H9 (cell line): Measurements from ENCODE around the gene MFSD11. TPM values are rescaled to one million over a fixed set of nuclear protein-coding genes. Genes with fewer than 3 reads are reported as not detected.

Source experiments
- DNase-seq: peaks from one replicate; pipeline ENCODE4 v3.0.0-alpha.2; 2017
- H2AFZ ChIP-seq: one replicate; pipeline ENCODE4 v1.6.1; 2013; ENCODE audit warnings: mild to moderate bottlenecking, low read length, control low read depth, moderate library complexity
- H2AK5ac ChIP-seq: 2 replicates; pipeline ENCODE4 v1.6.1; 2013; ENCODE audit warnings: low read length, control low read depth, mixed read lengths; ENCODE audit not compliant: insufficient read length
- H2BK120ac ChIP-seq: one replicate; pipeline ENCODE4 v1.6.1; 2013; ENCODE audit warnings: low read depth, mild to moderate bottlenecking, low read length, control low read depth, inconsistent platforms; ENCODE audit not compliant: poor library complexity, severe bottlenecking
- H2BK12ac ChIP-seq: 2 replicates; pipeline ENCODE4 v1.6.1; 2013; ENCODE audit warnings: low read length, control low read depth, mixed read lengths, low read depth; ENCODE audit not compliant: insufficient read length
- H2BK15ac ChIP-seq: 2 replicates; pipeline ENCODE4 v1.6.1; 2013; ENCODE audit warnings: low read depth, low read length, control low read depth
- H2BK20ac ChIP-seq: one replicate; pipeline ENCODE4 v1.6.1; 2013; ENCODE audit warnings: low read depth, mild to moderate bottlenecking, low read length, control low read depth, inconsistent platforms; ENCODE audit not compliant: poor library complexity, severe bottlenecking
- H2BK5ac ChIP-seq: 2 replicates; pipeline ENCODE4 v1.6.1; 2013; ENCODE audit warnings: low read length, control low read depth, mixed read lengths; ENCODE audit not compliant: insufficient read length
- H3K14ac ChIP-seq: 2 replicates; pipeline ENCODE4 v1.6.1; 2013; ENCODE audit warnings: low read length, control low read depth; ENCODE audit not compliant: insufficient read depth
- H3K18ac ChIP-seq: 2 replicates; pipeline ENCODE4 v1.6.1; 2013; ENCODE audit warnings: low read depth, mild to moderate bottlenecking, mixed read lengths, low read length, control low read depth; ENCODE audit not compliant: insufficient read length
- H3K23ac ChIP-seq: 2 replicates; pipeline ENCODE4 v1.6.1; 2013; ENCODE audit warnings: low read length, control low read depth, mixed read lengths, low read depth; ENCODE audit not compliant: insufficient read length
- H3K23me2 ChIP-seq: 2 replicates; pipeline ENCODE4 v1.6.1; 2013; ENCODE audit warnings: low read depth, mild to moderate bottlenecking, mixed read lengths, low read length, control low read depth; ENCODE audit not compliant: insufficient read length, poor library complexity, severe bottlenecking
- H3K27ac ChIP-seq: 2 replicates; pipeline ENCODE4 v1.5.1; 2013; ENCODE audit warnings: low read length, control low read depth, mixed read lengths, low read depth; ENCODE audit not compliant: insufficient read length
- H3K27me3 ChIP-seq: 2 replicates; pipeline ENCODE4 v1.6.1; 2013; ENCODE audit warnings: low read length, control low read depth, inconsistent platforms; ENCODE audit not compliant: insufficient read depth
- H3K4ac ChIP-seq: 2 replicates; pipeline ENCODE4 v1.6.1; 2013; ENCODE audit warnings: low read depth, mild to moderate bottlenecking, control low read depth, inconsistent platforms, low read length, moderate library complexity
- H3K4me1 ChIP-seq: 2 replicates; pipeline ENCODE4 v1.6.1; 2013; ENCODE audit warnings: low read length, control low read depth, inconsistent platforms; ENCODE audit not compliant: insufficient read depth
- H3K4me2 ChIP-seq: 2 replicates; pipeline ENCODE4 v1.6.1; 2013; ENCODE audit warnings: low read length, control low read depth, mixed read lengths; ENCODE audit not compliant: insufficient read length, insufficient read depth
- H3K56ac ChIP-seq: 2 replicates; pipeline ENCODE4 v1.6.1; 2013; ENCODE audit warnings: low read depth, mild to moderate bottlenecking, mixed read lengths, low read length, control low read depth; ENCODE audit not compliant: insufficient read length
- H3K79me1 ChIP-seq: 2 replicates; pipeline ENCODE4 v1.6.1; 2013; ENCODE audit warnings: low read depth, mild to moderate bottlenecking, moderate library complexity, low read length, control low read depth, inconsistent platforms; ENCODE audit not compliant: insufficient read depth, poor library complexity, severe bottlenecking
- H3K79me2 ChIP-seq: 2 replicates; pipeline ENCODE4 v1.6.1; 2013; ENCODE audit warnings: low read length, control low read depth, inconsistent platforms; ENCODE audit not compliant: insufficient read depth
- H3K9ac ChIP-seq: 2 replicates; pipeline ENCODE4 v1.6.1; 2013; ENCODE audit warnings: low read length, control low read depth, mixed read lengths; ENCODE audit not compliant: insufficient read length; ENCODE audit errors: extremely low read depth
- H3K9me3 ChIP-seq: one replicate; pipeline ENCODE4 v1.6.1; 2013; ENCODE audit warnings: low read depth, low read length, inconsistent platforms; ENCODE audit not compliant: control insufficient read depth
- H3T11ph ChIP-seq: one replicate; pipeline ENCODE4 v1.6.1; 2013; ENCODE audit warnings: mild to moderate bottlenecking, low read length, control low read depth, inconsistent platforms
- H4K20me1 ChIP-seq: one replicate; pipeline ENCODE4 v1.6.1; 2013; ENCODE audit not compliant: control insufficient read depth, insufficient read length, insufficient read depth
- H4K5ac ChIP-seq: 2 replicates; pipeline ENCODE4 v1.6.1; 2013; ENCODE audit warnings: low read depth, mild to moderate bottlenecking, mixed read lengths, low read length, control low read depth; ENCODE audit not compliant: insufficient read length
- H4K8ac ChIP-seq: replicated peaks from 2 replicates; pipeline ENCODE4 v1.6.1; 2013; ENCODE audit warnings: low read length, control low read depth, mixed read lengths, low read depth; ENCODE audit not compliant: insufficient read length
- H4K91ac ChIP-seq: 2 replicates; pipeline ENCODE4 v1.6.1; 2013; ENCODE audit warnings: low read depth, mild to moderate bottlenecking, moderate library complexity, mixed read lengths, low read length, control low read depth; ENCODE audit not compliant: insufficient read length
- H3K27ac Mint-ChIP-seq, 3 experiments: 2 replicates in 2 of 3; 3 replicates in 1 of 3; pipeline ENCODE4 v1.8.0; 2020 to 2021; ENCODE audit warnings: mixed read lengths in 3 of 3, mild to moderate bottlenecking in 1 of 3, moderate library complexity in 1 of 3
- H3K27me3 Mint-ChIP-seq: 2 replicates; pipeline ENCODE4 v1.8.0; 2021; ENCODE audit warnings: low read depth, mild to moderate bottlenecking, moderate library complexity, mixed read lengths
- H3K36me3 Mint-ChIP-seq, 3 experiments: 2 replicates in 2 of 3; 3 replicates in 1 of 3; pipeline ENCODE4 v1.8.0; 2020 to 2021; ENCODE audit warnings: low read depth in 3 of 3, mixed read lengths in 3 of 3; ENCODE audit not compliant: insufficient read depth in 1 of 3
- H3K4me1 Mint-ChIP-seq, 2 experiments: 2 replicates each; pipeline ENCODE4 v1.8.0; 2020; ENCODE audit warnings: mixed read lengths in 2 of 2
- H3K4me3 Mint-ChIP-seq, 2 experiments: 2 replicates in 1 of 2; 3 replicates in 1 of 2; pipeline ENCODE4 v1.8.0; 2020 to 2021; ENCODE audit warnings: mild to moderate bottlenecking in 2 of 2, mixed read lengths in 2 of 2, moderate library complexity in 1 of 2
- H3K9me3 Mint-ChIP-seq, 2 experiments: 2 replicates in 1 of 2; 3 replicates in 1 of 2; pipeline ENCODE4 v1.8.0; 2020; ENCODE audit warnings: mild to moderate bottlenecking in 2 of 2, mixed read lengths in 2 of 2, moderate library complexity in 1 of 2
- CTCF ChIP-seq: fragments of 200-600 bp; sonication (generic); conservative IDR thresholded peaks from 3 replicates; pipeline ENCODE4 v1.8.0; 2021; ENCODE audit warnings: antibody characterized with exemption, mild to moderate bottlenecking
- WGBS: extraction: QIAGEN DNeasy Blood & Tissue Kit; methylation state at CpG from one replicate; pipeline ENCODE4 v1.1.7; 2013; ENCODE audit warnings: missing lambda C conversion rate, low lambda C conversion rate, mixed read lengths; ENCODE audit not compliant: insufficient read length; ENCODE audit errors: extremely low coverage; 5-methylcytosine and 5-hydroxymethylcytosine counted together
- total RNA-seq: library from RNA; stranded (reverse); gene quantifications from 2 replicates; pipeline ENCODE4 v1.2.1, GENCODE V29; 2021

Gene MFSD11
- total RNA-seq, 1 experiment from 2014 or later = 19.9 TPM

- no peaks in the 10 kb centered on the region for H3K27me3 ChIP-seq
- no peak overlapping the region for H3K56ac ChIP-seq
- no peaks in the 10 kb centered on the region for H3K23me2 ChIP-seq
- peaks cover 0 to 3% of the 10 kb centered on the region in 2 experiments; a peak in 1 of 5 replicates for H3K9me3 Mint-ChIP-seq
- no peaks in the 10 kb centered on the region for H3K79me1 ChIP-seq
- no peak overlapping the region for H2BK5ac ChIP-seq
- H4K91ac ChIP-seq = no peak overlapping the region
- no peak overlapping the region; a peak in 1 of 7 replicates for H3K27ac Mint-ChIP-seq
- no peaks in the 10 kb centered on the region for H3K27me3 Mint-ChIP-seq
- peaks cover 13 to 20% of the 10 kb centered on the region in 2 experiments for H3K4me1 Mint-ChIP-seq
- H3K23ac ChIP-seq = no peak overlapping the region
- no peak overlapping the region for H2AK5ac ChIP-seq
- peak; percentile 57 for DNase-seq
- H4K20me1 ChIP-seq = no peaks in the 10 kb centered on the region
- H2BK120ac ChIP-seq = no peak overlapping the region
- H3K27ac ChIP-seq = no peak overlapping the region
- H2AFZ ChIP-seq = no peak overlapping the region
- H3K18ac ChIP-seq = no peak overlapping the region
- H3K4me1 ChIP-seq = no peaks in the 10 kb centered on the region; the same call in 1 of the 2 replicates
- no peak overlapping the region for H2BK20ac ChIP-seq
- H4K8ac ChIP-seq = no peak overlapping the region
- no peaks in the 10 kb centered on the region for H3K79me2 ChIP-seq
- no peak for TF ChIP-seq CTCF
- WGBS = no CpG with 5 or more reads among the region's 6 CpGs
- no peak overlapping the region for H3T11ph ChIP-seq
- H2BK15ac ChIP-seq = no peak overlapping the region
- no peak overlapping the region for H4K5ac ChIP-seq
- no peak overlapping the region for H2BK12ac ChIP-seq
- H3K14ac ChIP-seq = no peak overlapping the region
- H3K4me2 ChIP-seq = no peak overlapping the region
- H3K4me3 Mint-ChIP-seq = no peak overlapping the region; a peak in 1 of 5 replicates
- peaks cover 0 to 4% (median 2%) of the 10 kb centered on the region in 3 experiments; a peak in 1 of 7 replicates for H3K36me3 Mint-ChIP-seq
- H3K9ac ChIP-seq = no peak overlapping the region
- no peak overlapping the region for H3K4ac ChIP-seq
- H3K9me3 ChIP-seq = no peaks in the 10 kb centered on the region
Measured at GRCh38 chr17:76797241-76797840, 59.4 kb downstream of the MFSD11 start.
